NCI-H82 treated with DMSO at 0.1 percent for 48 hours (cell line): ENCODE results near the gene LYPD3.
"Not testable (repeated sequence)": the region's sequence is repeated elsewhere in the genome, so short reads cannot be mapped to it uniquely, and the experiment has no call there.

Source experiments
- DNase-seq: peaks from one replicate; lab custom pipeline; 2025; ENCODE audit not compliant: unreplicated experiment; lab: John Stamatoyannopoulos, UW

LYPD3 gene

DNA sequence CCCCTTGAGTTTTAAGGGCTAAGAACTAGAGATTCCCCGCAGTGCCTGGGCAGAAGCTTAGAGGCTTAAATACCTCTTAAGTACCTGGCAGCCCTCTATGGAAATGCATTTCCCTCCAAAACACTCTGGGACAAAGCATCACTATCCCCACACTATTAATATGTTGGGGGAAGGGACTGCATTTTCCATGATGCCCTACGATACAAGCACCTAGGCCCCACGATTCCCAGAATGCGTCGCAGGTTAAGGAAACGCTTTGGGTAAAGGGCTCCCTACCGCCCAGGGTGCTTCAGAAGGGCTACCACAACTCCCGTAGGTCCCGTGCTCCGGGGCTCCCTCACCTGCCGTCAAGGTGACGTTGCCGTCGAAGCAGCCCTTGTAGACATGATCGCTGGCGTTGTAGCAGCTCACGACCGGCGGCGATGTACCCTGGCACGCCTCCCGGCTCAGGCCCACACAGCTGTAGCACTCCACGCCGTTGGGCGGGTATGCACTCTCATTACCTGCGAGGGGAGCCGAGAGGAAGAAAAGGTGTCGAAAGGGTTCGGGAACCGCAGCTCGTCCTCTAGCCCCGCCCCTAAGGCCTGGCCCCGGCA lies 2.5 kb downstream of the LYPD3 start:
- no peak for DNase-seq

DNA sequence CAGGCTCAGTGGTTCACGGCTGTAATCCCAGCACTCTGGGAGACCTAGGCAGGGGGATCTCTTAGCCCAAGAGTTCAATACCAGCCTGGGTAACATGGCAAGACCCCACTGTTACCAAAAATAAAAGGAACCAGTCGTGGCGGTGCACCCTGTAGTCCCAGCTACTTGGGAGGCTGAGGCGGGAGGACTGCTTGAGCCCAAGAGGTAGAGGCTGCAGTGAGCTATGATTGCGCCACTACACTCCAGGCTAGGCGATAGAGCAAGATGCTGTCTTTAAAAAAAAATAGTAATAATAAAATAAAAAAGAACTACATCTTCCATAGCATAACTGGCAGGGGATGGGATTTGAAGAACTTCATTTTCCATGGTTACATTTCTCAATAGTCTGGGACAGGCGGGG lies 3.0 kb downstream of the LYPD3 start:
- DNase-seq, result no peak

DNA sequence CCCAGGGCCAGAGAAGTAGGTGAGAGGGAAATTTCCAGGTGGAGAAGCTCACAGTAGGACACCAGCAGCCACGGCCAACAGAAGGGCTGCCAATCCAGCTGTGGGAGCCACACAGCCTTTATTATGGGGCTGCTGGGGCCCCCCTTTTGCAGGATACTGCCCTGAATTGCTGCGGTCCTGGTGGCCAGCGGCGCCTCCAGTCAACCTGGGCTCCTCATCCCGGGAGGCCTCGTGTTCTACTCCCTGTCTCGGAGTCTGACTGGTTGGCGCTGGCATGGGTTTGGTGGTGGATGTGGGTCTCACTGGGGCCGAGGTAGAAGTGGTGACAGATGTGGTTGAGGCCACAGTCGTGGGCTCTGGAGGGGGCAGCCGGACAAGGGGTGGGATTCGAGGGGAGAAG lies 4.1 kb downstream of the LYPD3 start:
- no peak for DNase-seq

DNA sequence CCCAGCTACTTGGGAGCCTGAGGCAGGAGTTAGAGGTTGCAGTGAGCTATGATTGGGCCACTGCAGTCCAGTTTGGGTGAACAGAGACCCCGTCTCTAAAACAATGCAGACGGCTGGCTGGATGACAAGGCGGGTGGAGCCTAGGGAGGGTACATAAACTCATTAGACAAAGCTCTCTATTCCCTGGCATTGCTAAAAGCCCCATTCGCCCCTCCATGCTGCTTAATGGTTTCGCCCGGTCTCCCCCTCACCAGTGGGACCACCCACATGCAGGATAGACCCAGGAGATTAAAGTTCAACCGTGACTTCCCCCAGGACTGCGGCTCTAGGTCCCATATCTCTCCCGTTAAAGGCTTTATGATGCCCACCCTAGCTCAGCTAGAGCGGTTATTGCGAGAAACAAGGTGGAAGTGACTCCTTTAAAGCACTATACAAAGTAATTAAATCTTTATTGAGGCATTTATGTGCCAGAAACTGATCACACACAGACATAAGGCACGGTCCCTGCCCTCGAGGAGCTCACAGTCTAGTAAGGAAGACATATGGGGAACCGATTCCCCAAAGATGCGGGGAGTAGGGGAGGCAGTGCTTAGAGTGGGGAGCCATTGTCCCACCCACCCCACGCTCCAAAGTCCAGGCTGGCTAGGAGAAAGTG lies 4.9 kb downstream of the LYPD3 start:
- DNase-seq, result peak; percentile 48

DNA sequence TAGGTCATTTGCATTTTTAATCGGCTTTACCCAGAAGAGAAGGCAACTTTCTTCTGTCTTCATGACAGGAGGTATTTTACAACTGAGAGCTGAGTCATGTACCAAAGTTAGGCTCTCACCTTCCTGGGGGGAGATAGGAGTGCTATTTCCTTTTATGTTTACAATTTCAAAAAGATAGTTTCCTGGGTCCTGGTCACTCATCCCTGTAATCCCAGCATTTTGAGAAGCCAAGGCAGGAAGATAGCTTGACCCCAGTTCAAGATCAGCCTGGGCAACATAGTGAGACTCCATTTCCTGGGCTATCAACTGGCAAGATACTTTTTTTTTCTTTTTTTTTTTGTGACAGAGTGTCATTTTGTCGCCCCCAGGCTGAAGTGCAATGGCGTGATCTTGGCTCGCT lies 7.6 kb downstream of the LYPD3 start:
- peak; percentile 15 for DNase-seq

DNA sequence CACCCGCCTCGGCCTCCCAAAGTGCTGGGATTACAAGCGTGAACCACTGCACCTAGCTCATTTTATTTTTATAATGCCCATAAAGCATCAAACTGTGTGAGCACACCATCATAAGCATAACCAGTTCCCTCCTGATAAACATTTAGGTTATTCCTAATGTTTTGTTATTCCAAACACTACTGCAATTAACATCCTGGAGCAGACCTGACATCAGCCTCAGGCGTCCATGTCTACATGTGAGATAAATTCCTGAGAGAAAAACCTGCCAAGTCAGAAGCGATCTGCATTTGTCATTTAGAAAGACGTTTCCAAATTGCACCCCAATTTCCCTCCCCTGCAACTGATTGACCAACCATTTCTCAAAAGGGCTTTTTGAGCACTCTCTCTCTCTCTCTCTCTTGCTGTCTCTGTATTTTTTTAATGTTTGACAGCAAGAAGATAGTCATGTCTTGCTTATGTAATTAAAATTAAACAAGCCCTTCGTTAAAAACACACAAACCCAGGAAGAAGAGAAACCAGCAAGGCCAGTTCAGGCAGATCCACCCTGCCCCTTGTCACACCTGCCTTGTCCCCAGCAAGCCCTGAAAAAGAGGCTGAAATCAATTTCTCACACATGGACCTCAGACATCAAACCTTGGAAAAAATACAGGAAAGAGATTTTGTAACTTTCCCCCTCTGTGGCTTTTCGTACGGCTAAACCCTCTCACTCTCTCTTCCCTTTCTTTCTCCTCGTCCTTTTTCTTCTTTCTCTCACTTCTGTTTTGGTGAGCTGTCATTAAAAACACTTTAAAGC lies 9.9 kb downstream of the LYPD3 start:
- DNase-seq, result no peak

DNA sequence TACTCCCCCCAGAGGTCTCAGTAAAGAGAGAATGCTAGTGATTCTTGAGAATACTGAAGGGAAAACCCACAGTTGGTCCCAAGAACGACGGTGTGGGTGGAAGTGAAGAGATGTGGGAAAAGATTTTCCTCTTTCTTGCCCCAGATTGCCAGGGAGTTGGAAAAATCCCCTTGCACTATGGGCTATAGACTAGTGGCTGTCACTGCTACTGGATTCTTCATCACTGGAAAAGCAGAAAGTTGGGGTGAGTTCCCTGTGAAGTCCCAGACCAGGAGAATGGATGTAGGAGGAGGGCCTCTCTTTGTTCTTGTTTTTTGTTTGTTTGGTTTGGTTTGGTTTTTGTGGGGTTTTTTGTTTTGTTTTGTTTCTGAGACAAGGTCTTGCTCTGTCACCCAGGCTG lies 11.4 kb downstream of the LYPD3 start:
- DNase-seq, result no peak

DNA sequence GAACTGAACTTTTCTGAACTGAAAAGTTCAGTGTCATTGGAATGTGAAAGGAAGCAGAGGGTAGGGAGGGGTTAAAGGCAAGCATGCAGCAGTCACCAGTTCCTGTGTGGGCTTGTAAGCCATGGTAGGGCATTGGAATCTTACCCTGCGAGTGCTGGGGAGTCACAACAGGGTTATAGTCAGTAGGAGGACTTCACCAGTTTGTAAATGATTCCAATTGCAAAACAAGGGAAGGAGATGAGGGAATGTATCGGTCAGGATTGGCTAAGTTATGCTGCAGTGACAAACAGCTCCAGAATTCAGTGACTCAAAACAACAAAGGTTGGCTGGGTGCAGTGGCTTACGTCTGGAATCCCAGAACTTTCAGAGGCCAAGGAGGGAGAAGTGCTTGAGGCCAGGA lies 12.8 kb downstream of the LYPD3 start:
- no peak for DNase-seq

DNA sequence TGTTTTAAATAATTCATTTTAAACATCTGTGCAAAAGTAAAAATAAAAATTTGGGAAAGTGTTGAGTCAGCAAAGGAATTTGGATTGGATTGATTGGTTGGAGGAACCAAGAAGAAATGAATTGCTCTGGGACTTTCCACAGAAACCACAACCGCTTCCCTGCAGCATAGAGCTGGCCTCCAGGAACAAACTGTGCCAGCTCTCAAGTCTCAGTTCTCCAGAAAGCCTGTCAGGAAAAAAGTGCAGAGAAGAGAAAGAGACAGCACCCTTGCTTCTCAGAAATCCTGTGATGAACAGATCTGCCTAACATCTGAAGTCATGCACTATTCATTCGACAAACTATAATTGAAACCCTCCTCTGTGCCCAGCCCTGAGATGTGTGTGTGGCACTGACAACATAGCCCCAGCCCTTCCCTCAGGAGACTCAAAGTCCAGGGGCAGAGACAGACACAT lies 14.8 kb downstream of the LYPD3 start:
- DNase-seq, result no peak

DNA sequence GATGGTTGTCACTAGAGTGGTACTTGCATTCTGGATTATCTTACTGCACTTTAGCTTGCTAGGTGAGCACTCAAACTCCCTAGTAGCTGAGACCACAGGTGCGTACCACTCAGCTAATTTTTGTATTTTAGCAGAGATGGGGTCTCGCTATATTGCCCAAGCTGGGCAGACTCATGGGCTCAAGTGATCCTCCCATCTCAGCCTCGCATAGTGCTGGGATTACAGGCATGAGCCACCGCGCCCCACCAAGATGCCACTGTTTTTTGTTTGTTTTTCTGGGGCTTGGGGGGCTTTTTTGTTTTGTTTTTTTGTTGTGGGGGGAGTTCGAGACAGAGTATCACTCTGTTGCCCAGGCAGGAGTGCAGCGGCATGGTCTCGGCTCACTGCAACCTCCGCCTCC lies 17.8 kb downstream of the LYPD3 start:
- DNase-seq, result no peak

DNA sequence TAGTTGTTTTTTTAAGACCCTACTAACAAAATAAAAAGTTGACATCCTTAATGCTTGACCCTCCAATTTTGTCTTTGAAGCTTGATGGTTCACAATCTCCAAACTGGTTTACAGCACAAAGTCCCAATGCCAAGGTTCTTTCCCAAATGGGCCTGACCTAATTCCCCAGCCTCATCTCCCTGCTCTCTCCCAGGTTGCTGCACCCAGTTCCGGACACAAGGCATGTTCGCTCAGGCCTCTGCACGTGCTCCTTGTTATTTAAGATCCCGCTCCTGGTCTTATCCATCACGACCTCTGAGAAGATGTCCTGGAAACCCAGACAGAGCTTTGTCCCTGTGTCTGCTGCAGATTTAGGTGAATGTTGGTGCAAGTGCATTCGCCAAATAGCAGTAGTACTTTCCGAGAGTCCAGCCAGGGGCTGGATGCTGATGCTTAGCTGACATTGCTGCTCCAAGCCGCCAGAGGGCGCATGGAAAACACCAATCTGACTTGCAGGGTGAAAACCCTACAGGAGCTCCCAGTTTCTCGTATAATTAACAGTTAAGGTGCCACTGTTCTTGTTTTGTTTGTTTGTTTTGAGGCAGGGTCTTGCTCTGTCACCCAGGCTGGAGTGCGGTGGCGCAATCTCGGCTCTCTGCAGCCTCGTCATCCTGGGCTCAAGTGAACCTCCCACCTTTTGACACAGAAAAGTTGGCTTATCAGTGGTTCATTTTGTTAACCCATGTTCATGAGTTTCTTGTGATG lies 18.5 kb downstream of the LYPD3 start:
- peak; percentile 16 for DNase-seq

DNA sequence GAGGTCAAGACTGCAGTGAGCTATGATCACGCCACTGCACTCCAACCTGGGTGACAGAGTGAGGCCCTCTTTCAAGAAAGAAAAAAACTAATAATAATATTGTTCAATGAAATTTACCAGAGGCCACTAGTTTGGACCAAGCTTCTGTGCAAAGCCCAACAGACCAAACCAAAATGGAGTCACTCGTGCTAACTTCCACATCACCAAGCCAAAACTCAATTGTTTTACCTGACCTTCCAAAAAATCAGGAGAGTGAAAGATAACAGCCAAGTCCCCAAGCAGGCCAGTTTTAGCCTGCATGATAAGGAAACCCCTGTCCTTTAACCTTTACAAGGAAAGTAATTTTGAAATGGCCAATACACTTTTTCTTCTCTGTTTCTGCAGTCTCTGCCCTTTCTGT lies 20.0 kb downstream of the LYPD3 start:
- DNase-seq, result no peak

DNA sequence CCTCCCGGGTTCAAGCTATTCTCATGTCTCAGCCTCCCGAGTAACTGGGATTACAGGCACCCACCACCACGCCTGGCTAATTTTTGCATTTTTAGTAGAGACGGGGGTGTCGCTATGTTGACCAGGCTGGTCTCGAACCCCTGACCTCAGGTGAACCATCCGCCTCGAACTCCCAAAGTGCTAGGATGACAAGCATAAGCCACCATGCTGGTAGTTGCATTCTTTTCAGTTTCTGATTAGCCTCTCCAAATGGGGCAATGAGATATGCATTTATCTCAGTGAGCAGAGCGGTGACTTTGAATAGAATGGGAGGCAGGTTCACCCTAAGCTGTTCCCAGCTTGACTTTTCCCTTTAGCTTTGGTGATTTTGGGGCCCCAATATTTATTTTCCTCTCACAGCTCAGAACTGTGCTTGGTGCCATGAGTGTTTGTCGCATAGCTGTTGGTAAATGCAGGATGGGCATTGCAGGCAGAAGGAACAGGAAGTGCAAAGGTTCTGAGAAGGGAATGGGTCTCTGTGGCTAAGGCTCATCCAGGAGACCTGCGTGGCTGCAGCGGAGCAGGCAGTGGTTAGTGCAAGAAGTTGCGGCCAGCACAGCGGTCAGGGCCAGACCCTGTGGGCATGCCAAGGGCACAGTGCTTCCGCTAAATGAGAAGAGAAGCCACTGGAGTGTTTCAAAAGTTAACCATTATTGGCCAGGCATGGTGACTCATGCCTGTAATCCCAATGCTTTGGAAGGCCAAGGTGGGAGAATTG lies 20.7 kb downstream of the LYPD3 start:
- DNase-seq, result no peak

DNA sequence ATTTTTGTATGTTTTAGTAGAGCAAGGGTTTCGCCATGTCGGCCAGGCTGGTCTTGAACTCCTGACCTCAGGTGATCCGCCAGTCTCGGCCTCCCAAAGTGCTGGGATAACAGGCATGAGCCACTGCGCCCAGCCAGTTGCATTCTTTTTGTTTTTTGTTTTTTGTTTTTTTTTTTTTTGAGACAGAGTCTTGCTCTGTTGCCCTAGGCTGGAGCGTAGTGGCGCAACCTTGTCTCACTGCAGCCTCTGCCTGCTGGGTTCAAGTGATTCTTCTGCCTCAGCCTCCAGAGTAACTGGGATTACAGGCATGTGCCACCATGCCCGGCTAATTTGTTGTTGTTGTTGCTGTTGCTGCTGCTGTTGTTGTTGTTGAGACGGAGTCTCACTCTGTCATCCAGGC lies 21.3 kb downstream of the LYPD3 start:
- DNase-seq, result not testable (repeated sequence)

DNA sequence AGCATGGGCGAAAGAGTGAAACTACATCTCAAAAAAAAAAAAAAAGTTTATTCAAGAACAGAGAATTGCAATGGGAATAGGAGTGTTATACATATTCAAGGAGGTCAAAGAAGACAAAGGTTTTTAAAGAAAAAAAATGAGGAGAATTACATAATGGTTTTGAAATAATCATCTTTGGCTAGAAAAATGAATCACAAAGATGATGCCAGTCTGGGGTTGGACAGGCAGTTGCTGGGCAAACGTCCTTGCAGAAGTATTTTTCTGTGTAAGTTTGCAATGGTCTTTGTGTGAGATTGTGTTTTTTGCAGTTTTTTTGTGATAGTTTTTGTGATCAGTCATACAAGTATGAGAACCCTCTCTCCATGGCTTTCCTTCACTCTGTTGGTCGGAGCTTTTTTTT lies 23.7 kb downstream of the LYPD3 start:
- DNase-seq, result no peak

DNA sequence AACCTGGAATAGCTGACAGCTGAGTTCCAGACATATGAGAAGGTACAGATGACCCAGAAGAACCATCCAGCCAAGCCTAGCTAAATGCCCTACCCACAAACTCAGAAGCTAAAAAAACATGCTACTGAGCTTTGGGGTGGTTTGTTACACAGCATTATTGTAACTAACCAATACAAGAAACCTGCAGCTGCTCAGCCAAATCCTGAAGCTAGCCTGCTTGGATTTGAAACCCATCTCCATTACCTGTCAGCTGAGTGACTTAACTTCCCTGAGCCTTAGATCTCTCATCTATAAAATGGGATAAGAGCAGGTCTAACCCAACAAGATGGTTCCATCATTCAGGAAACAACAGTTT lies 25.7 kb downstream of the LYPD3 start:
- DNase-seq, result no peak

DNA sequence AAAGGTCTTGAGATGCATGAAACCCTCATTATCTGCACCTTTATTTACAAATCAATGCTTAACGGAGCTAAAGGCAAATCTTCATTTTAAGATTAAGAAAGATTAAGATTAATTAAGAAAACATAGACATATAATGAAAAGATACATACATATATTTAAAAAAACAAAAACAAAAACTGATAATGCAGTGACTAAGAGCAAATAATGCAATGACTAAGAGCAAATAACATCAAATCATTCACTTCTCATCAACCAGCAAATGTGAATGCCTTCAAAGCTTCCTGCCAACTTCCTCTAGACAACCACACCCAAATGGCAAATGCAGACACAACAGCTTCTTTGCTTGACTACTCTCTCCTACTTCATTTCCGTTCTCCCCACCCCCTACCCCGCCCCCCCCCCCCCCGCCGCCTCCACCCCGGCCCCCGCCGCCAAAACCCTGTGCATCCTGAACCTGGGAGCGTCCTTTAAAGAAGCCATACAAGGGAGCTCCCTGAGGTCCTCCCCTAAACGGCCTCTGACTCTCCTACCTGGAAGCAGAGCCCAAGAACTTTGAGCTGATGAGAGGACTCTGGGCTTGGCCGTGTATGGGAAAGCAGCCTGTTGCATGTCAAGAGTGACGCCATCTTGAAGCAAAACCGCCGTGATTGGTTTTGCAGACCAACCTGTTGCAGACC lies 26.2 kb downstream of the LYPD3 start:
- no peak for DNase-seq

DNA sequence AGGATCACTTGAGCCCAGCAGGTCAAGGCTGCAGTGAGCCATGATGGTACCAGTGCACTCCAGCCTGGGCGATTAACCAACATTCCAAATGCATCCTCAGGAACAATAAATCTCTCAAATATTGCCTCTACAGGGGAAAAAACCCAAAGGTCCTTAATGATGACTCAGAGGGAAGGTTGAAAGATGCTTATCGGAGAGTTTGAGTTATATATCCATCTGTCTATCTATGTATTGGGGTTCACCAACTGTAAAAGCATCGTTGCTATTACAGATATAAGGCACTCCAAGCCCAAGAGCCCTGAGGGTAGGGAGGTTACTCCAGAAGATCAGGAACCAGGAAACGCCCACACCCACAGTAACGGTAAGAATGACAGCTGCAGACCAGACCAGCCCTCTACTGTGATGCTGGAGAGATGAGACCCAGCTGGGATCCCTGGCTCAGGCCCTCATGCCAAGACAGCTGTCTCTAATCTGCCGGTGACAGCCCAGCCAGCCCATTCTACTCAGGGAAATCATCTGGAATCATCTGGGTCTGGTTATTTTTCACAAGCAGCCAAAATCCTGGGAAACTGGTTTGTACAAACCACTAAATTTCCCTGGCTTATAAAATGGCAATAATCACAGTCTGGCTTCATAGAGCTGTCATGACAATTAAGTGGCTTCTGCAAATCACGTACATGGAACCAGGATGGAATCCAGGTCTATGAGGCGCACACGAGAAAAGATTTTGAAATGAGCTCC lies 26.9 kb downstream of the LYPD3 start:
- DNase-seq, result no peak

DNA sequence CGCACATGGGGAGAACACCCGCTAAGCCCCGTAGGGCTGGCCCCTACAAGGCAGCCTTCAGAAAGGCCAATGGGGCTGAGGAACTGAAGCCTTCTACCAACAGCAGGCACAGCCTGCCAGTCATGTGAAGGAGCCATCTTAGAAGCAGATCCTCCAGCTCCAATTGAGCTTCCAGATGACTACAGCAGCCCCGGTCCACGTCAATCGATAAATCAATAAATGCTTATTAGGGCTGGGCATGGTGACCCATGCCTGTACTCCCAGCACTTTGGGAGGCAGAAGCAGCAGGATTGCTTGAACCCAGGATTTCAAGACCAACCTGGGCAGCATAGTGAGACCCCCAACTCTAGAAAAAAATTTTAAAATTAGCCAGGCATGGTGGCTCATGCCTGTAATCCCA lies 27.7 kb downstream of the LYPD3 start:
- DNase-seq, result no peak

DNA sequence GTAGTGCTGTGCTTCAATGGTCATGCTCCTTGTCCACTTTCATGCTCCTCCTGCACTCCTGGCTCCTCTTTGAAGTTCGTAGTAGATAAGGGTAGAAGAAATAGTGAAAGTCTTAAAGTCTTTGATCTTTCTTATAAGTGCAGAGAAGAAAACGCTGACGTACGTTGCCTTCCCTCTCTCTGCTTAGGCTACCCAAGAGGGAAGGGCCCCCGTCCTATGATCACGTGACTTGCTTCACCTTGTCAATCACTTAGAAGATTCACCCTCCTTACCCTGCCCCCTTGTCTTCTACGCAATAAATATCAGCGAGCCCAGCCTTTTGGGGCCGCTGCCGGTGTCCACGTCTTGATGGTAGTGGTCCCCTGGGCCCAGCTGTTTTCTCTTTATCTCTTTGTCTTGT lies 28.1 kb downstream of the LYPD3 start:
- not testable (repeated sequence) for DNase-seq
